RWPE1 (cell line): Measurements from ENCODE around the gene RAB19.
"Not testable (repeated sequence)": the region's sequence is repeated elsewhere in the genome, so short reads cannot be mapped to it uniquely, and the experiment has no call there.

ENCODE experiments used
- CTCF ChIA-PET: fragments of 350-600 bp; sonication (Branson Sonifier 250); formaldehyde crosslinking; extraction: SDS; loops from one replicate; lab custom pipeline; 2021; lab: Yijun Ruan, JAX
- POLR2A ChIA-PET: fragments of 400-600 bp; formaldehyde crosslinking; extraction: SDS; loops from one replicate; lab custom pipeline; 2020; ENCODE audit warnings: antibody characterized with exemption; ENCODE audit not compliant: low non-redundant PET; lab: Yijun Ruan, JAX
- DNase-seq: peaks from one replicate; pipeline ENCODE4 v3.0.0; 2012; ENCODE audit warnings: low spot score
- H3K27ac ChIP-seq: fragments of 450-650 bp; 2 replicates; pipeline ENCODE4 v1.5.1; 2017
- CTCF ChIP-seq: fragments of 450-650 bp; conservative IDR thresholded peaks from 2 replicates; pipeline ENCODE4 v1.5.1; 2017; ENCODE audit warnings: low read depth, mild to moderate bottlenecking

Gene RAB19

GRCh38 chr7:140398821-140399220 lies 5.0 kb upstream of the RAB19 start:
- no peak for DNase-seq
- ChIA-PET CTCF (interaction anchor here (0.6 kb wide), 1 partner anchor 84 kb away, joined by 3 read pairs; no protein-coding TSS in a partner anchor), POLR2A (interaction anchor here (0.7 kb wide), 1 partner anchor 140 kb away, joined by 3 read pairs; no protein-coding TSS in a partner anchor)
- no peak for TF ChIP-seq CTCF
- no peak overlapping the region for H3K27ac ChIP-seq

GRCh38 chr7:140400381-140400780 lies 3.5 kb upstream of the RAB19 start:
- CTCF ChIA-PET, result no interaction called here
- DNase-seq, result no peak
- TF ChIP-seq CTCF, result no peak
- POLR2A ChIA-PET, result no interaction called here
- H3K27ac ChIP-seq, result no peak overlapping the region

- DNase-seq, result peak; percentile 21
- no peak overlapping the region for H3K27ac ChIP-seq
- TF ChIP-seq CTCF, result no peak
- POLR2A ChIA-PET, result no interaction called here
- CTCF ChIA-PET, result interaction anchor here (0.6 kb wide), 1 partner anchor 1171 kb away, joined by 3 read pairs; no protein-coding TSS in a partner anchor
Measured at GRCh38 chr7:140402178-140402835, 1.6 kb upstream of the RAB19 start.

GRCh38 chr7:140404565-140405065 lies 757 bp downstream of the RAB19 start:
- no peak for TF ChIP-seq CTCF

GRCh38 chr7:140415361-140415760 lies 11.5 kb downstream of the RAB19 start:
- POLR2A ChIA-PET, result no interaction called here
- CTCF ChIA-PET, result no interaction called here
- no peak for DNase-seq
- no peak for TF ChIP-seq CTCF
- no peak overlapping the region for H3K27ac ChIP-seq

More at GRCh38 chr7:140404565-140405065, 757 bp downstream of the RAB19 start:
- ChIA-PET POLR2A (no interaction called here), CTCF (no interaction called here)
- no peak for DNase-seq
- H3K27ac ChIP-seq, result no peak overlapping the region

- POLR2A ChIA-PET, H3K27ac ChIP-seq, DNase-seq, CTCF ChIA-PET: not testable (repeated sequence)
Measured at GRCh38 chr7:140415816-140416215, 12.0 kb downstream of the RAB19 start.

GRCh38 chr7:140416560-140416959 lies 12.7 kb downstream of the RAB19 start:
- H3K27ac ChIP-seq, result no peak overlapping the region
- no peak for TF ChIP-seq CTCF
- ChIA-PET CTCF (no interaction called here), POLR2A (no interaction called here)
- no peak for DNase-seq
